ENCODE measurements around the gene ING4. TPM values are rescaled to one million over a fixed set of nuclear protein-coding genes. Genes with fewer than 3 reads are reported as not detected.

Gene ING4
- total and polyA plus RNA-seq, 2 donors (not counting 3 experiments of a cell fraction or from before 2014, with no cell fraction given) = 34.7 to 52.0 TPM

- Histone ChIP-seq H3K4me3 (replicated peaks in 1 of 3; ENCODE audit: insufficient read depth in 1 of 3, low read depth in 1 of 3, low read length in 3 of 3) (no peak overlapping the region), H2AFZ (ENCODE audit: low read depth, low read length) (no peak overlapping the region), H3K27me3 (ENCODE audit: control insufficient read depth in 2 of 2, insufficient read depth in 2 of 2, low read length in 2 of 2) (peaks cover 26 to 37% of the 10 kb centered on the region in 2 experiments), H3K79me2 (ENCODE audit: control insufficient read depth, insufficient read depth, low read length) (no peaks in the 10 kb centered on the region), H3K36me3 (ENCODE audit: control insufficient read depth in 2 of 2, extremely low read depth in 1 of 2, insufficient read depth in 2 of 2, low read length in 2 of 2) (no peaks in the 10 kb centered on the region), H3K9me3 (replicated peaks; ENCODE audit: control insufficient read depth, insufficient read depth, low read length) (no peaks in the 10 kb centered on the region), H3K27ac (ENCODE audit: insufficient read depth, low read depth, low read length) (no peak overlapping the region), H3K4me2 (ENCODE audit: insufficient read depth, low read length) (no peak overlapping the region), H4K20me1 (replicated peaks; ENCODE audit: control insufficient read depth, extremely low read depth, insufficient read depth, low read length) (no peaks in the 10 kb centered on the region), H3K9me1 (replicated peaks; ENCODE audit: control insufficient read depth, extremely low read depth, insufficient read depth, low read length) (no peaks in the 10 kb centered on the region), H3K9ac (replicated peaks; ENCODE audit: extremely low read depth, insufficient read depth, low read length) (no peak overlapping the region), H3K4me1 (ENCODE audit: control insufficient read depth, extremely low read depth, insufficient read depth, low read length) (peaks cover 4% of the 10 kb centered on the region)
- no TSS peak for BruUV-seq (replicated peaks)
- no peak for DNase-seq (ENCODE audit: low read depth, low spot score)
- FAIRE-seq = no peak
- TF ChIP-seq POLR2AphosphoS5 (IDR thresholded peaks at IDR 0.05; ENCODE audit: insufficient read depth, low read depth, low read length) (no peak), EZH2 (IDR thresholded peaks at IDR 0.05; ENCODE audit: borderline replicate concordance, low read depth, low read length, severe bottlenecking) (no peak), MYC (IDR thresholded peaks at IDR 0.05; ENCODE audit: low read depth, low read length) (no peak), CTCF (IDR thresholded peaks at IDR 0.05; ENCODE audit: extremely low read depth in 1 of 2, insufficient read depth in 1 of 2, low read depth in 1 of 2, low read length in 2 of 2) (no peak), GATA2 (IDR thresholded peaks at IDR 0.05; ENCODE audit: insufficient read depth, insufficient read length, low read depth, low read length) (no peak), JUN (IDR thresholded peaks at IDR 0.05; ENCODE audit: borderline replicate concordance, insufficient read depth, insufficient read length, low read depth) (no peak), POLR2A (IDR thresholded peaks at IDR 0.05; ENCODE audit: low read depth, low read length) (no peak), FOS (IDR thresholded peaks at IDR 0.05; ENCODE audit: borderline replicate concordance, insufficient read depth, low read length) (no peak), MAX (IDR thresholded peaks at IDR 0.05; ENCODE audit: insufficient read depth, insufficient read length) (no peak)
- intact Hi-C loops (cut with micrococcal nuclease) = loop anchor here (5.0 kb wide), 1 partner anchor 145 kb away; no protein-coding TSS in a partner anchor
- dilution Hi-C loops (cut with MboI; ENCODE audit: extremely low pct_ligation_motif_present, low sequenced_read_pairs) = no loop called here
- POLR2A ChIA-PET = no interaction called here
- CTCF ChIA-PET = interaction anchor here (0.8 to 4.8 kb wide), 6 partner anchors 10 to 145 kb away, joined by 3 to 63 read pairs (median 4); no protein-coding TSS in a partner anchor
These were observed 34.0 kb upstream of the ING4 start for GRCh38 chr12:6696690-6697583.
